NCI-H1105 (cell line): ENCODE measurements around the gene IL1RAPL2.

Source experiments
- DNase-seq: peaks from one replicate; lab custom pipeline; 2025; lab: John Stamatoyannopoulos, UW

IL1RAPL2 gene

DNA sequence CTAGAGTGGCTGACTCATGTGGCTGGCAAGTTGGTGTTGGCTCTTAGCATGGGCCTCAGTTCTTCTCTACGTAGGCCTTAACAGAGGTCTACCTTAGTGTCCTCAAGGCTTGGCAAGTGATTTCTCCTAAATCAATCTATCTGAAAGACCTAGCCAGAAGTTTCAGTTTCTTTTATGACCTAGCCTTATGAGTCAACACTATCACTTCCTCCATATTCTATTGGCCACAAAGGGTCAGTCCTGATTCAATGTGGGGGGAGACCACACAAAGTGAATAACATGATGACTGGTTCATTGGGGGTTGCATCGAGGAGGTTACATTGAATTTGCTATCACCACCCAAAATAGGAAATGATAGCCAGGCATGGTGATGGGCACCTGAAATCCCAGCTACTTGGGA, 1250.5 kb downstream of the IL1RAPL2 start:
- DNase-seq: no peak
